ENCODE measurements around the gene PRKCSH.
"Not testable (repeated sequence)": the region's sequence is repeated elsewhere in the genome, so short reads cannot be mapped to it uniquely, and the experiment has no call there.

PRKCSH gene

DNA sequence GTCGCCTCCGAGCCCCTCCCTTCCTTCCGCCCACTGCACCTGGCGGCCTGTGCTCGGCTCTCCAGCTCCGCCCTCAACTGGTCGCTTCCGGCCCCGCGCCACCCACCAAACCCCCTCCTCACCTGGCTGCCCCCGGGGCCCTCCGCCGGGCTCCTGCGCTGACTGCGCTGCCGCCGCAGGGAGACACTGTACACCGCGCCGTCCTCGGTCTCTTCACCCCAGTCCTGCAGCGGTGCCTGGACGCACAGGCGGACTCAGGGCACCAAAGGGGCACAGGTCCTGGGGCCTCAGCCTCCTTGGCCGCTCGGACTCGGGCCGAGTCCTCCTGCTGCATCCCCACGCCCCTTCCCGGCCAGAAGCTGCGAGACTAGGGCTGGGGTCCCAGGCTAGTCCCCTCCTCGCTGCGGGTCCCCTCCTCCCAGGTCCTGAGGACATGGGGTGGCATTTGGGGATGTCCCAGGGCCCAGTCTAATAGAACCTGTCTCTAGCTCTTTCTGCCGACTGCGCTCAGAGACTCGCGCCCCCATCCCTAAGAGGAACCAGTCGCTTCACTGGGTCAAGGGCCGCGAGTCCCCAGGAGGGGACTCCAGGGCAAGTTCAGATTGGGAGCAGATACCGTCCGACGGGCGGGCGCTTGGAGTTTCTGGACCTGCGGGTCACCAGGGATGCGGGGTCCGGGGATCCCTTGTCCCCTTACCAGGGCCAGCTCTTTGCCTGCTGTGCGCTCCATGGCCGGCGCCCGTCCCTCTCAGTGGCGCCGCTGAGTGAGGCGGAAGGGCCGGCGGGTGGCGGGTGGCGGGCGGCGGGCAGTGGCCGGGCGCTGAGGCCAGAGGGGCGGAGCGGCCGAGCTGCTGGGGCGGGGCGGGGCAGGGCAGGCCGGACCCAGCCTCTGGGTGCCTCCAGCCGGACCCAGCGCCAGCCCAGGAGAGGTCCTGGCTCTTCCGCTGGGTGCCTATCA lies 16.6 kb upstream of the PRKCSH start, which contains the start of gene RGL3:
Gene RGL3, minus strand, starts transcription at position 766 of the 958 bp plus-strand sequence. Its CDS starts 36 bp downstream, at position 730.
- DNase-seq (ENCODE audit: low read depth in 2 of 3, low spot score in 2 of 3) = no peak

DNA sequence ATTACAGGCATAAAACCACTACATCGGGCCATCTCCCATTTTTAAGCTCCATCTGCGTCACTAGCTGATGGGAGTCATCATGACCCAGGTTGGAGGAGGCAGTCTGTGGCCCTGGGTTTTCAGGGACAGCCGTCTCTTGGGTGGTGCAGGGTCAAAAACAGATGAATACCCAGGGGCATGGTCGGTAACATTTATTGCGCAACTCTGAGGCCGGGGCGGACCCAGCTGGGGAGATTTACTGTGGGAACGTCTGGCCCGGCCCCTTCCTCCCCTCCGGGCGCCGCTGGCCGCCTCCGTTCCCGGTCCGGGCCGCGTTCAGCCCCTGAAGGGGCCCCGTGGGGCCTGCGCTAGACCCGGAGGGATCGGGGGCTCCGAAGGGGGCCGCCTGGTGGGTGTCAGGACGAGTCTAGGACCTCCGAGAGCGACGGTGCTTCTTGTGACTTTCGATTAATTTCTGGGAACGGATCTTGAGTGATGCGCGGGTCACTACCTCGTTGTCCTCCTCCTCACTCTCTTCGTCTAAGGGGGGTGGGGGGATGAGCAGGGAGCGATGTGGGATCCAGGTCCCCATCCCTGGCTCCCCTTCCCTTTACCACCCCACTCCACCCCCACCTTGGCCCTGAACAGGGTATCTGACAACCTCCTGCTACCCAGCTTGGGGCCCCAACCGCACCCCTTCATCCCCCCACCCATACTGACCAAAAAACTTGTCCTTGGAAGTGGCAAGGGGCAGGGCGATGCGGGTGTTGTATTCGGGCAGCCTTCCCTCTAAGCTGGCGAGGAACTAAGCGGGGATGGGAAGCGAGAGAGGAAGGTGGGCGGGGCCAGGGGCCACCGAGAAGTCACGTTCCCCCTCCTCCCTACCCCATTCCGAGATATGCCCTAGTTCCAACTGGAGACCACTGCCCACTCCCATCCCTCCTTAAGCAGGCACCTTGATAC lies 14.7 kb upstream of the PRKCSH start:
- DNase-seq (ENCODE audit: low read depth in 2 of 3, low spot score in 2 of 3) = no peak

DNA sequence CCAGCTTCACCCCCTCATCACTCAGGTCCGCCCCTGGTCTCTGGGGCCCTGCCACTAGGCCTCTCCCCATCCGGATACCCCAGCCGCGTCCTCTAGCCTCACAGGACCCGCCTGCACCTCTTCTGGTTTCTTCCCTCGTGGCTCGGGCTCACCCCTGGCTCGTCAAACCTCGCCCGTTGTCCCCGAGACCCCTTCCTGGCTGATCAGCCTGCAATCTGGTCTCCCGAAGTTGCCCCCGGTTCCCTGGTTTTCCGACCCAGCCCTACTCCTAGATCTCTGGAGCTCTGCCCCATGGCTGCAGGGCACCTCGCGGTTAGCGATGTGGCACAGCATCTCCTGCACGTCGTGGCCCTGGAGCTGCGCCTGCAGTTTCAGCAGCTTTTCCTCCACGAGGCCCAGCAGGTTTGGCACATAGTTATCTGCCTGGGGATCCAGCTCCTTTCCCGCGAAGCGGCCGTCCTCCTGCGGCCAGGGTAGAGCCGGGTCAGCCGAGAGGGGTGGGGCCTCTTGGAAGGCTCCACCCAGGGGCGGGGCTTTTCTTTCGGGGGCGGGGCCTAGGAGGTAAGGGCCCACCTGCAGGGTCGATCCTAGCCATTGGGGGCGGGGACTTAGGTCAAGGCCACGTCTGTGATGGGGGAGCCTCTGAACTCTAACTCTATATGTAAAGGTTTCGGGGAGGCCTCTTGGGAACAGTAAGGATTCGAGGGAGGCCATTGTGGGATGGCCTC lies 13.9 kb upstream of the PRKCSH start:
- peak in 1 of 3 experiments; percentile 44 for DNase-seq (ENCODE audit: low read depth in 2 of 3, low spot score in 2 of 3)

DNA sequence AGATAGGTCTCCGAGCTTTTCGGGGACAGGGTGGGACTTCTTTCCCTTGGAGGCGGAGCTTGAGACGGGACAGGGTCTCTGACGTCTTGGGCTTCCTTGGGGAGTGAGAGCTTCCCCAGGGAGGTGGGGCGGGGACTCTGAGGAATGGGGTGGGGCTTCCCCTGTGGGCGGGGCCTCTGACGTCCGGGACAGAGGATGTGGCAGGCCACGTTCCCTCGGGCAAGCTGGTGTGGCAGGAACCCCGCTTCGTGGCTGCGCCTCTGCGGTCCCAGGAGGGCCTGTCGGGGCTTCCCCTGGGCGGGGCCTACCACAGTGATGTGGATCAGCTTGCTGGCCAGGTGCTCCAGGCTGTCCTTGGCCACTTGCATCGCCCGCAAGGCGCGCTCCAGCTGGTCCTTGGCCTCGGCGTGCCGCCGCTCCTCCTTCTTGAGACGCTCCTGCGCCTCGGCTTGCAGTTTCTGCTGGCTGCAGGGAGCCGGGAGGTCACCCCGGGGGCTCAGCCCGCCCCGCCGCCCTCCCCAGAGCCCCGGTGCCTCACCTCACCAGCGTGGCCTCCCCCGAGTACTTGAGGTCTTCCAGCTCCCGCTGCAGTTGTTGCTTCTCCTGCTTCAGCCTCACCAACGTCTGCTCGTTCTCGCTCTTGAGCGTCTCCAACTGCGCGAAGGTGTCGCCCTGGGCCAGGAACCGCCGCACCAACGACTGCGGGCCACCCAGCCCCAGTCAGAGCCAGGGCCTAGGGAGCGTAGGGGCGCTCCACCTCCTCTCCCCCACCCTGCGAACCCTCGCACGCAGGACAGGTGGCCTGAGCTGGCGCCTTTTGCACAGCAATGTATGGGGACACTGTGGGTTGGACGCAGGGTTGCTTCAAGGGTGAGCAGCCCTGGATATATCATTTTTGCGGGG lies 13.0 kb upstream of the PRKCSH start:
- DNase-seq (ENCODE audit: low read depth in 2 of 3, low spot score in 2 of 3) = peak; percentile 38 to 50 (median 47)

DNA sequence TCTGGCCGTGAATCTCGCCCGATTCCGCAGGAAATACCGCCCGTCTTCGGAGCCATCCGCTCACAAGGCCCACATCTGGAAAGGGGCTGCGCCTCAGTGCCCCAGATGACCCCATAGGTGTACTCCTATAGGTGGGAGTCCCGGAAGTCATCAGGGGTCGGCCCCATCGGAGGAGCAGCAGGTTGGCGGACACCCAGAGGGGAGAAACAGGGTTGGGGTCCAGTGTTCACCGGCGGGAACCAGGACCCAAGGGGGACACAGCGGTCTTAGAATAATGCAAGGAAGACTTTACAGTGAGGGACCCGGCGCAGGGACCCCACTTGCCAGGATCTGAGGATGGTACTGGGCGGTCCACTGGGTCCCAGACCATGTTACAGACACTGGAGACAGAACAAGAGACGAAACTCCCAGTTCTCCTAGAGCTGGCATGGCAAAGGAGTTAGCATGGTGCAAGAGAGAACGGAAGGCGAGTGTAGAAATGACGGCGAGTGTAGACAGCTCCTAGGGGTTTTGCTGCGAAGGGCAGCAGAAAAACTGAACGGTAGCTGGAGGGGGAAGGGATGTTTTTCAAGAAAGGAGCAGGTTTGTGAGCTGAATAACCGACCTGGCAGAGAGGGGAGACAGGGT lies 12.2 kb upstream of the PRKCSH start:
- no peak for DNase-seq (ENCODE audit: low read depth in 2 of 3, low spot score in 2 of 3)

DNA sequence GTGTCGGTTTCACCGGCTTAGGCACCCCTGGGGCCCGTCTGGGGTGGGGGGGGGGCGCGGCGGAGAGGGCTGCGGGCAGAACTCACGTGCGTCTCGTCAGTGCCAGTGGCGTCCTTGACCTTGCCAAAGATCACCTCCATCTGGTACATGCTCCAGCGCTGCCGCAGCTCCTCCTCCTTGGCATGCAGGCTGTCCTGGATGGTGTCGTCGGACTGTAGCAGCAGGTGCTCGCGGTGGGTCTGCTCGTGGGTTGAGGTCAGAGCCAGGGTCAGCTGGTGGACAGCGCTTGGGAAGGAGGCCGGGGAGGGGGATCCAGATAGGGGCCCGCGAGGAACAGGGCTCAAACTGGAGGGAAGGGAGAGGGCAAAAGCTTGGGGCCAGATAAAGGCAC lies 11.6 kb upstream of the PRKCSH start:
- no peak for DNase-seq (ENCODE audit: low read depth in 2 of 3, low spot score in 2 of 3)

DNA sequence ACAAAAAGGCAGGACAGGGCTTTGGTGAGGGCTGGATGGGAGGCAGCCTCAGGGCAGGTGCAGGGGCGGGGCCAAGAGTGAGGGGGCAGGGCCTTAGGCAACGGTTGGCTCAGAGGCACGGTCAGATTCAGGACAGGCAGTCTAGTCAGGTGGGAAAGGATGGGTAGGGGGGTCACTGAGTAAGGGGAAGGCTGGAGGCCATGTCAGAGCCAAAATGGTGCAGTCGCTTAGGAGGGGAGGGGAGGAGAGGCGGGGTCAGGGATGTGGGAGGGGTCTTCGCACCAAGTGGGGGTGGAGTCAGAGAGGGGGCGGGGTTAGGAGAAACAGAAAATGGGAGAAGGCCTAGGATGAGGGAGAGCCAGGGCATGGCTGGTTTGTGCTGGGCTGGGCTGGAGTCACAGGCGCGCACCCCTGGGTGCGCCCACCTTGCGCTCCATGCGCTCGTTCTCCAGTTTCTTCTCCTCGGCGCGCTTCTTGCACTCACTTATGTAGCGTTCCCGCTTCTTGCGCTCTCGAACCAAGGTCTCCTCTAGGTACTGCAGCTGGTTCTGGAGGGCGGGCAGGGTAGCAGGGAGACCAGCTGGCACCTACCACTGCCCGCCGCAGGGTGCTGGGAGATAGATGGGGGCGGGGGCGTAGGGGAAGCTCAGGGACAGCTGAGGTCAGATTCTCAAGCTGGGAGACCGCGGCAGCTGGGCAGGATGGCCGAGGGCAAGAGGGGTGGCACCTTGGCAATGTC lies 9.5 kb upstream of the PRKCSH start:
- no peak for DNase-seq (ENCODE audit: low read depth in 2 of 3, low spot score in 2 of 3)

DNA sequence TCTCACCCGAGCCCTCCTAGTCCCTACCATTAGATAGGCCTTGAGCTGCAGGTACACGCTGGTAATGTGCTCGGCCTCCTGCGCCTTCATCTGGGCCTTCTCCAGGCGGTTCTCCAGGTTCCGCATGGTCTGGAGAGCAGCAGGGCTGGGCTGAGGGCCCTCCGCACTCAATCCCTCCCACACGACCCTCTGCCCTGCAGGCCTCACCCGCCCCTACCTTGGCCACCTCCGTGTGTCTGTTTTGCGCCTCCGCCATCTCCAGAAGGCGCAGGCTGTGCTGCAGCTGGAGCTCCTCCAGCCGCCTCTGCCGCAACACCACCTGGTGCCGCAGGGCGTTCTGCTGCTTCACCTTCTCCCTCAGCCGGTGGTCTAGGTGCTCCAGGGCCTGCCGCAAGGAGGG lies 8.8 kb upstream of the PRKCSH start:
- DNase-seq (ENCODE audit: low read depth in 2 of 3, low spot score in 2 of 3) = no peak

DNA sequence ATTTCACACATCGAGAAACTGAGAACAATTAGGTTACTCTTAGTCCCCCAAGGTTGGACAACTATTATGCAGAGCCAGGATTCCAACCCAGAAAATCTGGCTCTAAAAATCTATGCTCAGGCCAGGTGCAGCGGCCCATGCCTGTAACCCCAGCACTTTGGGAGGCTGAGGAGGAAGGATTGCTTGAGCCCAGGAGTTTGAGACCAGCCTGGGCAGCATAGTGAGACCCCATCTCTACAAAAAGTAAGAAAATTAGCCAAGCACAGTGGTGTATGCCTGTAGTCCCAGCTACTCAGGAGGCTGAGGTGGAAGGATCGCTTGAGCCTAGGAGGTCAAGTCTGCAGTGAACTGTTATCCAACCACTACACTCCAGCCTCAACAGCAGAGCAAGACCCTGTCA lies 1.9 kb upstream of the PRKCSH start:
- not testable (repeated sequence) for DNase-seq (ENCODE audit: low read depth in 2 of 3, low spot score in 2 of 3)

DNA sequence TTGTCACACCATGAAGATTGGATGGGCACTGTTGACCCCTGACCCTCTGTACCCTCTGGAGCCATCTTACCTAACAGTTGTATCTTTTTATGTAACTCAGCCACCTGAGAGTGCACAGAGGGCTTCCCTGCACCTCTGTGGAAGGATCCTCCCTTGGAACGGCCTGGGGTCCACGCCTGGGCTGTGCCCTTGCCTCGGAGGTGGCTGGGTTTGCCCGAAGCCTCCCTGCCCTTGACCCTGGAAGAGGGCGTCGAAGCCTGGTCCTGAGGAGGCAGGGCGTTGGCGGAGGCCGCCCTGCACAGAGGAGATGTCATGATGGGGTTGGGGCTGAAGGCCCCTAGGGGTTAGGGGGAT lies 755 bp upstream of the PRKCSH start:
- DNase-seq (ENCODE audit: low read depth in 2 of 3, low spot score in 2 of 3) = no peak

DNA sequence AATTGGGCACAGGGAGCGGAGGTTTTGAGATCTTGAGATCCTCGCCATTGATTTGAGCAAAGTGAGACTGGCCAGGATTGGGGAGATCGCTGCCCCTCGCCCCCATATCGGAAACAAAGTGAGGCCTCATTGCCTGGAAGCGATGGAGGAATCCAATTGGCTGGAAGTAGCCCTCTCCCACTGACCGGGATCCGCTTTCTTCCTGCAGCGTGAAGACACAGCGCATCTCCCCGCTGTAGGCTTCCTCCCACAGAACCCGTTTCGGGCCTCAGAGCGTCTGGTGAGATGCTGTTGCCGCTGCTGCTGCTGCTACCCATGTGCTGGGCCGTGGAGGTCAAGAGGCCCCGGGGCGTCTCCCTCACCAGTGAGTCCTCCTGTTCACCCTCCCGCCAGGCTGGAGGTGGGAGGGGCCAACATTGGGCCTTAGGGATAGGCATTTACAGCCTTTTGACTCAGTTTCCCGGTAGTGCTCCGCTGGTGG lies 438 bp downstream of the PRKCSH start:
- DNase-seq (ENCODE audit: low read depth in 2 of 3, low spot score in 2 of 3) = no peak

DNA sequence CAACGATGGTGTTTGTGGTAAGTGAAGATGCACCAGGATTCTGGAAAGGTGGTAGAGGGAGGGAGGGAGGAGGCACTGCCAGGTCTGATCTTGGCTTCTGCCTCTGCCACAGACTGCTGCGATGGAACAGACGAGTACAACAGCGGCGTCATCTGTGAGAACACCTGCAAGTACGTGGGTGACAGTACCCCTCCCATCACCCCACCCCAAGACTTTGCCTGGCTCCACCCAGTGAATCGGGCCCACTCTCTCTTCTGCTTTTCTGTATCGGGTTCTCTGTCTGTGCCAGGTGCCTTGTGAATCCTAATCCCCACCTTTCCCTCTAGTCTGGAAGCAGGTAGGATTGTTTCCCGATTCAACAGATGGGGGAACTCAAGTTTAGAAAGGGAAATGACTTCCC lies 2.5 kb downstream of the PRKCSH start:
- no peak for DNase-seq (ENCODE audit: low read depth in 2 of 3, low spot score in 2 of 3)

DNA sequence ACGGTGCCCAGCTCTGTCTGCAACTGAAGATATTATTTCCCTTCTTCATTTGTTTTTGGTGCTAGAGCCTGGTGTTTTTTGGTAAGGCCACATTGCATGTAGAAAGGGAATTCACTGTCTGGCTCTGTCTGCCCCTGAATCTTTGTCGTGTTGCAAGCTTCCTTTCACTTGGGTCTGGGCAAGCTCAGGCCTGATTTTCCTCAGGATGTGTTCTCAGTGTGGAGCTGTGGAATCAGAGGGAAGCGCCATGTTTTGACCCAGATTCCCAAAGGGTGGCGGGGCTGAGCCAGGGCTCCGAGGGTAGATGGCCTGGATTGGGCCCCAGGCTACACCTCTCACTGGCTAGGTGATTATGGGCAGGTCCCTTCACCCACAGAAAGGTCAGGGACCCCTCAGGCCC lies 8.6 kb downstream of the PRKCSH start:
- DNase-seq (ENCODE audit: low read depth in 2 of 3, low spot score in 2 of 3) = no peak

DNA sequence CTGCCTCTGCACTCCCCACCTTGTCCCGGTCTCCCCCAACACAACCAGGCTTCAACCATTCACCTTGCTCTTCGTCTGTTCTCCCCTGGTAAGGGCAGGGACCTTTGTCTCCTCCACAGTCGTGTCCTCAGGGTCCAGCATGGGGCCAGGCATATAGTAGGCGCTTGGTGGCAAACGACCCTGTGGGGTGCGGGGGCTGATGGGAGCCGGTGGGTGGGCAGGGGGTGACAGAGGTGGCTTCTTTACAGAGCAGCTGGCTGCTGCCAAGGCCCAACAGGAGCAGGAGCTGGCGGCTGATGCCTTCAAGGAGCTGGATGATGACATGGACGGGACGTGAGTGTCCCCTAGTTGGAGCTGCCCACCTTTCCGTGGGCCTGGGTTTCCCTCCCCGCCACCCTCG lies 9.7 kb downstream of the PRKCSH start:
- DNase-seq (ENCODE audit: low read depth in 2 of 3, low spot score in 2 of 3) = no peak

DNA sequence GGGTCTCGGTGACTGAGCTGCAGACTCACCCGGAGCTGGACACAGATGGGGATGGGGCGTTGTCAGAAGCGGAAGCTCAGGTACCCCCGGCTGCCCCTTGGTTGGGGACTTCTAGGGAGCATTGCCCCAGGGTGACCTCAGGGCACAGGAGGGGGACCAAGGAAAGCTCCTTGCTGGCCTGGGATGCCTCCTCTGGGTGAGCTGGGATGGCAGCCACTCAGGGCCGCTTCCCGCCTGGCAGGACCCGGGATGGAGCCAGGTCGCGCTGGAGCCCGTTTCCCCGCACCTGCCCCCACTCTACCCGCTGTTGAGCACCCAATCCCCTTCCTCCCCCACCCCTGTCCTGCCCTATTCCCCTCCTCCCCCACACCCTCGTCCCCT lies 10.8 kb downstream of the PRKCSH start:
- no peak for DNase-seq (ENCODE audit: low read depth in 2 of 3, low spot score in 2 of 3)

DNA sequence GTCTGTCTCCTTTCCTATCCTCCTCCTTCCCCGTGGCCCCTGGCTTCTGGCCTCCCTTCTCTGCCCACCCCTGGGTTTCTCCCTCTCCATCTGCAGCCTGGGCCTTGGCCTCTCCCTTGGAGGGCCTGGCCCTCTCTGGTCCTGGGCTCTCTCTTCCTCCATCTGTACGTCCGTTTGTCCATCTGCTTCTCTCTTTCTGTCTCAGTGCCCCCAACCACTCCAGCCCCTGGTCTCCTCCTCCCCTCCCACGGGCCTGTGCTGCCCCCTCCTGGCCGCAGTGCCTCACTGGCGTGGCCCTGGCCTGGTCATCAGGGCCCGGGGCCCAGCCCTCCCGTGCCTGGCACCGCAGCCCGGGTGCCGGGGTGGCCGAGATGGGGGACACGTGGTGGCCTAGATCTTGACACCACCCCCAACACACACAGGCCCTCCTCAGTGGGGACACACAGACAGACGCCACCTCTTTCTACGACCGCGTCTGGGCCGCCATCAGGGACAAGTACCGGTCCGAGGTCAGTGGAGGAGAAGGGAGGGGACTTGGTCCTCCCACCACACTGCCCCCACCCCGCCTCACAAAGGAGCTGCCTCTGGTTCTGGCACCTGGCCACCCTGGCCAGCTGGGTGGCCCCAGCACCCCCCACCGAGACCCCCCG lies 11.3 kb downstream of the PRKCSH start:
- no peak for DNase-seq (ENCODE audit: low read depth in 2 of 3, low spot score in 2 of 3)

DNA sequence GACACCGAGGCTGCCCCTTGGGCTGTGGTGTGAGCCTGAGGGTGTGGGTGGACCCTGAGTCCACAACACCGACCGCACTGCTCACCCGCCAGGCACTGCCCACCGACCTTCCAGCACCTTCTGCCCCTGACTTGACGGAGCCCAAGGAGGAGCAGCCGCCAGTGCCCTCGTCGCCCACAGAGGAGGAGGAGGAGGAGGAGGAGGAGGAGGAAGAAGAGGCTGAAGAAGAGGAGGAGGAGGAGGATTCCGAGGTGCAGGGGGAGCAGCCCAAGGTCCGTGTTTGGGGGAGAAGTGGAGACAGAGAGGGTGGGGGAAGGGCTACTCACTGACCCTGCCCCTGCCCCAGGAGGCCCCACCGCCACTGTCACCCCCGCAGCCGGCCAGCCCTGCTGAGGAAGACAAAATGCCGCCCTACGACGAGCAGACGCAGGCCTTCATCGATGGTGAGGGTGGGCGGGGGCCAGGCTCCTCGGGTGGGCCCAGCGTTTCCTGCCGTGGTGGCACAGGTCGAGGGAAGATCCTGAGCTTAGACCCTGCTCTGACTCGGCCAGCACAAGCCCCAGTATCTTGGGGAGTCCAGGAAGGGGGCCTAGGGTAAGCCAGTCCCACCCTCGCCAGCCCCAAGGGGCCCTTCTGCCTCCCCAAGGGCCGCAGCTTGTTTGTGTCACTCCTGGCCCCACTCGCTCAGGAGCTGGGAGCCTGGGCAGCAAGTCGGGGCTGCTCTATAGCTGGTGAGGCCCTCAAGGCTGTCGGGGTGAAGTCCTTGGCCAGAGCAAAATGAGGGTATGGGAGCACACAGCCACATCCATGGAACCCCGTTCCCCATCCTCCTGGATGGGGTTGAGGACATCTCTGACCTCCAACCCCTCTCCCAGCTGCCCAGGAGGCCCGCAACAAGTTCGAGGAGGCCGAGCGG lies 12.2 kb downstream of the PRKCSH start:
- no peak for DNase-seq (ENCODE audit: low read depth in 2 of 3, low spot score in 2 of 3)
